Ectodermal cell (in vitro differentiated cells): ENCODE results near the gene SFXN4.
"Not testable (repeated sequence)": the region's sequence is repeated elsewhere in the genome, so short reads cannot be mapped to it uniquely, and the experiment has no call there.

ENCODE experiments used
- H3K27ac ChIP-seq: 2 replicates; pipeline ENCODE4 v1.7.0; 2013; ENCODE audit warnings: mild to moderate bottlenecking, low read depth, low read length; ENCODE audit not compliant: insufficient read depth, poor library complexity, severe bottlenecking
- H3K27me3 ChIP-seq: 2 replicates; pipeline ENCODE4 v1.7.0; 2013; ENCODE audit warnings: mild to moderate bottlenecking, low read length; ENCODE audit not compliant: insufficient read depth, control insufficient read depth, poor library complexity, severe bottlenecking
- H3K36me3 ChIP-seq: one replicate; pipeline ENCODE4 v1.7.0; 2013; ENCODE audit warnings: low read length; ENCODE audit not compliant: control insufficient read depth, insufficient read depth
- H3K4me1 ChIP-seq: one replicate; pipeline ENCODE4 v1.7.0; 2013; ENCODE audit warnings: low read length; ENCODE audit not compliant: control insufficient read depth, insufficient read depth
- H3K4me3 ChIP-seq: 2 replicates; pipeline ENCODE4 v1.7.0; 2013; ENCODE audit warnings: low read depth, low read length, control low read depth; ENCODE audit not compliant: insufficient read depth
- H3K9me3 ChIP-seq: 2 replicates; pipeline ENCODE4 v1.7.0; 2013; ENCODE audit warnings: mild to moderate bottlenecking, low read length, moderate library complexity; ENCODE audit not compliant: control insufficient read depth
- WGBS, 2 experiments: methylation state at CpG; one replicate each; pipeline ENCODE4 v1.1.7; 2013; ENCODE audit warnings: missing lambda C conversion rate in 2 of 2; 5-methylcytosine and 5-hydroxymethylcytosine counted together

Gene SFXN4

GRCh38 chr10:119107771-119108170 is 57.7 kb downstream of the SFXN4 start:
- H3K36me3 ChIP-seq, result peaks cover 20% of the 10 kb centered on the region
- 100% methylated on average over 1 of the region's 2 CpGs; no CpG with 5 or more reads in 1 of the 2 experiments for WGBS, 2 experiments
- H3K27ac ChIP-seq, H3K4me1 ChIP-seq, H3K27me3 ChIP-seq, H3K4me3 ChIP-seq, H3K9me3 ChIP-seq: not testable (repeated sequence)

- 93 to 95% methylated on average over 4 to 6 of the region's 6 CpGs for WGBS, 2 experiments
- not testable (repeated sequence) for H3K4me3 ChIP-seq, H3K9me3 ChIP-seq, H3K27ac ChIP-seq, H3K4me1 ChIP-seq, H3K27me3 ChIP-seq
- H3K36me3 ChIP-seq, result peaks cover 17% of the 10 kb centered on the region
Measured at GRCh38 chr10:119107106-119107505, 58.4 kb downstream of the SFXN4 start.

DNA sequence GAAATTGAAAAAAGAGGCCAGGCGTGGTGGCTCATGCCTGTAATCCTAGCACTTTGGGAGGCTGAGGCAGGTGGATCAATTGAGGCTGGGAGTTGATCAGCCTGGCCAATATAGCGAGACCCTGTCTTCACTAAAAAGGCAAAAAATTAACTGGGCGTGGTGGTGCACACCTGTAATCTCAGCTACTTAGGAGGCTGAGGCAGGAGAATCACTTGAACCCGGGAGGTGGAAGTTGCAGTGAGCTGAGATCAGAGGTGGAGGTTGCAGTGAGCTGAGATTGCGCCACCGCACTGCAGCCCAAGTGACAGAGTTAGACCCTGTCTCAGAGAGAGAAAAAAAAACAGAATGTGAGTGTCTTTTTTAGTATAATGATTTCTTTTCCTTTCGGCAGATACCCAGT is 59.6 kb downstream of the SFXN4 start:
- H3K4me1 ChIP-seq, H3K9me3 ChIP-seq, H3K27me3 ChIP-seq, H3K4me3 ChIP-seq, H3K27ac ChIP-seq: not testable (repeated sequence)
- WGBS, 2 experiments, result 95 to 96% methylated on average over 7 of the region's 7 CpGs
- H3K36me3 ChIP-seq, result peaks cover 12% of the 10 kb centered on the region

DNA sequence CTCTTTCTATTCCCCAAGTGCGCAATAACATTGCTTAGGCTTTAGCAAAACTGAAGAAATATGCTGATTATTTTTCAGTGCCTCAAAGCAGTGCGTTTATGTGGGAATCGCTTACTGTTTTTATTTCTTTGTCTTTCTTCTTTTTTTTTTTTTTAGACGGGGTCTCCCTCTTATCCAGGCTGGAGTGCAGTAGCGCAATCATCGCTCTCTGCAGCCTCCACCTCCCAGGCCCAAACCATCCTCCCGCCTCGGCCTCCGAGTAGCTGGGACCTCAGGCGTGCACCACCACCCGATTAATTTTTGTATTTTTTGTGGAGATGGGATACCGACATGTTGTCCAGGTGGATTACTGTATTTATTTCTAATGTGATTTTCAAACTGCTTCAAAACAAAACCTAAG is 60.4 kb downstream of the SFXN4 start:
- WGBS, 2 experiments, result 92 to 94% methylated on average over 11 to 12 of the region's 12 CpGs
- peaks cover 5% of the 10 kb centered on the region for H3K36me3 ChIP-seq
- no peaks in the 10 kb centered on the region for H3K27me3 ChIP-seq
- peak overlapping the region; percentile 85 for H3K4me3 ChIP-seq
- no peaks in the 10 kb centered on the region for H3K9me3 ChIP-seq
- no peaks in the 10 kb centered on the region for H3K4me1 ChIP-seq
- no peak overlapping the region for H3K27ac ChIP-seq

DNA sequence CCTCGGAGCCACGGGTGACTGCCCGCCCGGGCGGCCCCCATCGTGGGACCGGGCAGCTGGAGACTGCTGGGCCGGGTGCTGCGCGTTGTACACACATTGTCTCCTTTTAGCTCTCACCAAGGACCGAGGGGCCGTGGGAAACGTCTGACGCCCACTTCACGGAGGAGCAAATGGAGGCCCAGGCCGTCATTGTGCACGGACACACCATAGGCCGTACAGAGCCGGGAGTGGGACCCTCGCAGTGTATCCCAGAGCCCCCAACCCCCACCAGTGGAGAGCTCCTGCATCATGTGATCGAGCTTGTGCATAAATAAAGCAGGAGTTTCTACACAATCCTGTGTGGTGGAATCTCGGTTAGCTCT is 60.9 kb downstream of the SFXN4 start:
- Histone ChIP-seq H3K4me3 (peak overlapping the region; percentile 85), H3K36me3 (peaks cover under 1% of the 10 kb centered on the region), H3K27me3 (no peaks in the 10 kb centered on the region), H3K27ac (peak overlapping the region; percentile 26), H3K9me3 (no peaks in the 10 kb centered on the region), H3K4me1 (no peaks in the 10 kb centered on the region)
- 1 to 3% methylated on average over 21 to 22 of the region's 22 CpGs for WGBS, 2 experiments

GRCh38 chr10:119103903-119104653 is 61.4 kb downstream of the SFXN4 start, which contains the start of gene DENND10:
DENND10 (plus strand) TSS chr10:119104113; CDS start chr10:119104143, 30 bp downstream.
- Histone ChIP-seq H3K4me1 (no peaks in the 10 kb centered on the region), H3K36me3 (no peaks in the 10 kb centered on the region), H3K4me3 (peak within 1 kb of the TSS; percentile 85), H3K27me3 (no peaks in the 10 kb centered on the region), H3K9me3 (no peaks in the 10 kb centered on the region), H3K27ac (peak within 1 kb of the TSS; percentile 26)
- 0 to 1% methylated on average over 91 of the region's 91 CpGs for WGBS, 2 experiments

DNA sequence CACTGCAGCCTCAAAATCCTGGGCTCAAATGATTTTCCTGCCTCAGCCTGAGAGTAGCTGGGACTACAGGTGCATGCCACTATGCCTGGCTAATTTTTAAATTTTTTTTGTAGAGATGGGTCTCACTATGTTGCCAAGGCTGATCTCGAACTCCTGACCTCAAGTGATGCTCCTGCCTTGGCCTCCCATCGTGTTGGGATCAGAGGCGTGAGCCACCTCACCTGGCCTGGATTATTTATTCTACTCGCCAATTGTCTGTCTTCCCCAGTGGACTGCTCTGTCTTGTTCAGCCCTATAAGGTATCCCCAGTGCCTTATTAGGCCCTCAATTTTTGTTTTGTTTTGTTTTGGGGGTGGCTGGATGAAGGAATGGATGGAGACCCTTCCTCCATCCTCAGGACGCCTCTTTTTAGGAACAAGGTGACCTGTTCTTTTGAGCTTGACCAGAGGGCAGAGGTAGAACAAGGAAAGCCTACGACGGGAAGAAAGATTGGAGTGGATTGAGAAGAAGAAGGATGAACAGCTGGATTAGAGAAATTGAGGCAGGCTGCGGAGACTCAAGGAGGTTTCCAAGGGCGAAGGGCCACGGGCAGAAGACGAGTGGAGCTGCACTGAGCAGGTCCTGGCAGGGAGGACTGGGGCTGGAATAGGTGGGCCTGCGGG is 62.1 kb downstream of the SFXN4 start:
- H3K4me3 ChIP-seq, result no peak overlapping the region
- no peaks in the 10 kb centered on the region for H3K36me3 ChIP-seq
- H3K27ac ChIP-seq, result no peak overlapping the region
- WGBS, 2 experiments, result 58% methylated on average over 12 of the region's 12 CpGs
- no peaks in the 10 kb centered on the region for H3K27me3 ChIP-seq
- H3K4me1 ChIP-seq, result no peaks in the 10 kb centered on the region
- no peaks in the 10 kb centered on the region for H3K9me3 ChIP-seq

DNA sequence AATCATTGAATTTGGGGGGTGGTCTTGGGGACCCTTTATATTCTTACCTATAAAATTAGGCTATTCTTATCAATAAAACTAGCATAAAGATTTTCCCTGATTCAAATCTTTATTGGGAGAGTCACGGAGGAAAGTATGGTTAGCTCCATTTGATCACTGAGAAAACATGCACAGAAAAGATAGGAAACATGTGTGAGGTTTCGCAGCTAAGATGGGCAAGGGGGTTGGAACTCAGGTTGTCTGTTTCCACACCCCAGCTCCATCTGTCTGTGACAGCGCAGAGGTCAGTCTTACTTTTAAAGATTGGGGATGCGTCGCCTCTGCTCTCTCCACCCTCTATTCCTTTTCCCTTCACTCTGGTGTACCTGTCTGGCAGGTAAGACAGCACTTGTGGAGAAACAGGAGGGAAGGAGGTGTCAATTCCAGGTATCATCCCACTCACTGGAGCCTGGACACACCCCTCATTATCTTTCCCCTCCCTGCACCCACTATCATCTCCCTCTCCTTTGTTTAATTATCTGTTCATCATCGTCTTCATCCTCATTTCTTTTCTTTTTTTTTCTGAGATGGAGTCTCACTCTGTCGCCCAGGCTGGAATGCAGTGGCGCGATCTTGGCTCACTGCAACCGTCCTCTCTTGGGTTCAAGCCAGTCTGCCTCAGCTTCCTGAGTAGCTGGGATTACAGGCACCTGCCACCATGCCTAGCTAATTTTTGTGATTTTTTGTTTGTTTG is 64.0 kb downstream of the SFXN4 start:
- H3K27ac ChIP-seq, result no peak overlapping the region
- 90 to 94% methylated on average over 10 of the region's 10 CpGs for WGBS, 2 experiments

GRCh38 chr10:119100434-119101238 is 64.9 kb downstream of the SFXN4 start:
- H3K4me3 ChIP-seq, result no peak overlapping the region
- H3K9me3 ChIP-seq, result no peaks in the 10 kb centered on the region
- WGBS, 2 experiments, result 83 to 90% methylated on average over 3 of the region's 3 CpGs
- no peak overlapping the region for H3K27ac ChIP-seq
- H3K4me1 ChIP-seq, result no peaks in the 10 kb centered on the region
- no peaks in the 10 kb centered on the region for H3K36me3 ChIP-seq
- H3K27me3 ChIP-seq, result no peaks in the 10 kb centered on the region

More for the DNA sequence above, 64.0 kb downstream of the SFXN4 start:
- Histone ChIP-seq H3K27me3 (no peaks in the 10 kb centered on the region), H3K4me1 (no peaks in the 10 kb centered on the region), H3K9me3 (no peaks in the 10 kb centered on the region), H3K4me3 (no peak overlapping the region), H3K36me3 (no peaks in the 10 kb centered on the region)
